HepG2 (cell line): ENCODE results near the gene POM121. TPM values are rescaled to one million over a fixed set of nuclear protein-coding genes. Genes with fewer than 3 reads are reported as not detected.

Source experiments
- ELF1 ChIP-seq: sonication (generic); formaldehyde crosslinking; IDR thresholded peaks from 2 replicates; pipeline ENCODE4 v1.4.0; 2020; ENCODE audit warnings: missing genetic modification reagents
- GABPA ChIP-seq, 2 experiments: IDR thresholded peaks; 2 replicates each; pipeline ENCODE4 v1.6.1; 2011 to 2016; ENCODE audit warnings: low read depth in 2 of 2, low read length in 1 of 2, missing biosample characterization in 1 of 2, missing genetic modification characterization in 1 of 2
- HCFC1 ChIP-seq: fragments of 150-350 bp; IDR thresholded peaks from 2 replicates; pipeline ENCODE4 v1.6.1; 2014; ENCODE audit warnings: low read depth, low read length
- HNRNPH1 ChIP-seq: fragments of 200-400 bp; formaldehyde crosslinking; optimal IDR thresholded peaks from 2 replicates; pipeline ENCODE3; 2017; ENCODE audit warnings: mild to moderate bottlenecking, low read depth, low read length
- MATR3 ChIP-seq: sonication (generic); formaldehyde crosslinking; IDR thresholded peaks from 2 replicates; pipeline ENCODE4 v1.4.0; 2020; ENCODE audit warnings: missing genetic modification reagents
- MZF1 ChIP-seq: sonication (generic); formaldehyde crosslinking; IDR thresholded peaks from 2 replicates; pipeline ENCODE4 v1.8.1; 2023; ENCODE audit warnings: mild to moderate bottlenecking, missing genetic modification reagents, borderline replicate concordance
- ONECUT2 ChIP-seq: sonication (generic); formaldehyde crosslinking; IDR thresholded peaks from 2 replicates; pipeline ENCODE4 v1.4.0; 2020; ENCODE audit warnings: missing genetic modification reagents
- SALL2 ChIP-seq: sonication (generic); formaldehyde crosslinking; IDR thresholded peaks from 2 replicates; pipeline ENCODE4 v1.8.1; 2023; ENCODE audit warnings: mild to moderate bottlenecking, missing genetic modification reagents, inconsistent platforms
- ZFX ChIP-seq: sonication (generic); formaldehyde crosslinking; IDR thresholded peaks from 2 replicates; pipeline ENCODE4 v1.4.0; 2020; ENCODE audit warnings: mild to moderate bottlenecking, low read depth, missing genetic modification reagents, moderate library complexity
- ZNF329 ChIP-seq: sonication (generic); formaldehyde crosslinking; IDR thresholded peaks from 2 replicates; pipeline ENCODE4 v1.9.0; 2021; ENCODE audit warnings: low read depth, mild to moderate bottlenecking, missing genetic modification reagents
- ZNF496 ChIP-seq: sonication (generic); formaldehyde crosslinking; IDR thresholded peaks from 2 replicates; pipeline ENCODE4 v1.8.1; 2023; ENCODE audit warnings: mild to moderate bottlenecking, moderate library complexity, missing genetic modification reagents; ENCODE audit not compliant: insufficient replicate concordance
- ZNF549 ChIP-seq: sonication (generic); formaldehyde crosslinking; IDR thresholded peaks from 2 replicates; pipeline ENCODE4 v1.5.0; 2020; ENCODE audit warnings: missing genetic modification reagents
- polyA plus RNA-seq, 8 experiments: library from polyadenylated mRNA; depleted of rRNA in 3 of 8; stranded (reverse) in 7 of 8; unstranded in 1 of 8; fragments of >200 nt; fragmentation: Illumina TruSeq in 4 of 8; extraction: Trizol in 4 of 8; gene quantifications; 2 replicates each; pipeline versions ENCODE4 v1.2.1 to v1.2.3, GENCODE V29; 2011 to 2016; ENCODE audit warnings: low read depth in 4 of 8, missing spikeins in 1 of 8, mixed read lengths in 1 of 8; ENCODE audit not compliant: insufficient read depth in 1 of 8
- total RNA-seq, 5 experiments: library from RNA; depleted of rRNA; stranded (reverse); fragments of >200 nt; fragmentation: Illumina TruSeq; extraction: Trizol; gene quantifications; 2 replicates each; pipeline ENCODE4 v1.2.3, GENCODE V29; 2016; ENCODE audit warnings: low read depth in 1 of 5
- TF ChIP-seq, protein P1 (sequence below): sonication (generic); formaldehyde crosslinking; IDR thresholded peaks from 2 replicates; pipeline ENCODE4 v1.8.0; 2022; ENCODE audit warnings: missing genetic modification reagents, mild to moderate bottlenecking, borderline replicate concordance
- TF ChIP-seq, protein P2 (sequence below): sonication (generic); formaldehyde crosslinking; IDR thresholded peaks from 2 replicates; pipeline ENCODE4 v1.9.0; 2021; ENCODE audit warnings: missing genetic modification reagents, mild to moderate bottlenecking, borderline replicate concordance
- TF ChIP-seq, protein P3 (sequence below): sonication (generic); formaldehyde crosslinking; IDR thresholded peaks from 2 replicates; pipeline ENCODE4 v1.5.0; 2020; ENCODE audit warnings: mild to moderate bottlenecking, missing genetic modification reagents
- TF ChIP-seq, protein P4 (sequence below): sonication (generic); formaldehyde crosslinking; IDR thresholded peaks from 2 replicates; pipeline ENCODE4; 2020; ENCODE audit warnings: missing genetic modification reagents, mild to moderate bottlenecking, borderline replicate concordance
- TF ChIP-seq, protein P5 (sequence below): sonication (generic); formaldehyde crosslinking; IDR thresholded peaks from 2 replicates; pipeline ENCODE4 v1.5.1; 2020; ENCODE audit warnings: missing genetic modification reagents, mild to moderate bottlenecking, borderline replicate concordance
- TF ChIP-seq, protein P6 (sequence below): sonication (generic); formaldehyde crosslinking; IDR thresholded peaks from 2 replicates; pipeline ENCODE4 v1.4.0; 2020; ENCODE audit warnings: missing genetic modification reagents

POM121 gene
- total and polyA plus RNA-seq, 2 of the 13 experiments (the other 11 are each of a cell fraction or from before 2014, with no cell fraction given): 8.4 to 10.3 TPM

DNA sequence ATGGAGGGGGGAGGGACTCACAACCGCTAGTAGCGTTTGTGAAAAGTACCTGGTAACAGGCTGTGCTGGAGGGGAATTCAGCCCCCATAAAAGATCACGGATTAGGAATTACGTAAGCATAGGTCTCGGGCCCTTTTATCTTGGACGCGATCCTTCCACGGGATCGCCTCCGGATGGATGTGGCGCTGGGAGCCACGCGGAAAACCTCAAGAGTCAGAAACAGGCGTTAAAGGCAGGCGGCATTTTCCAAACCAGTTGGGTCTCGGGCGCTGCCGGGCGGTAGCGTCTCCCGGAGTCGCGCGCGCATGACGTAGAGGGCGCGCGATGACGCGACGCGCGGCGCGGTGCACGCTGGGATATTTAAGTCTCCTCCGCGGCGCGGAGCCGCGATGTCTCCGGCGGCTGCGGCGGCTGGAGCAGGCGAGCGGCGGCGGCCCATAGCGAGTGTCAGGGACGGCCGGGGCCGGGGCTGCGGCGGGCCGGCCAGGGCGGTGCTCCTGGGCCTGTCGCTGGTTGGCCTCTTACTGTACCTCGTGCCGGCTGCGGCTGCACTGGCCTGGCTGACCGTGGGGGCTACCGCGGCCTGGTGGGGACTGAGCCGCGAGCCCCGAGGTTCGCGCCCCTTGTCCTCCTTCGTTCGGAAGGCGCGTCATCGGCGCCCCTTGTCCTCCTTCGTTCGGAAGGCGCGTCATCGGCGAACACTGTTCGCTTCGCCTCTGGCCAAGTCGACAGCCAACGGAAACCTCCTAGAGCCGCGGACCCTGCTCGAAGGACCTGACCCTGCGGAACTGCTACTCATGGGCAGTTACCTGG is at the start of gene POM121 (continued):
- TF ChIP-seq, protein P1, sequence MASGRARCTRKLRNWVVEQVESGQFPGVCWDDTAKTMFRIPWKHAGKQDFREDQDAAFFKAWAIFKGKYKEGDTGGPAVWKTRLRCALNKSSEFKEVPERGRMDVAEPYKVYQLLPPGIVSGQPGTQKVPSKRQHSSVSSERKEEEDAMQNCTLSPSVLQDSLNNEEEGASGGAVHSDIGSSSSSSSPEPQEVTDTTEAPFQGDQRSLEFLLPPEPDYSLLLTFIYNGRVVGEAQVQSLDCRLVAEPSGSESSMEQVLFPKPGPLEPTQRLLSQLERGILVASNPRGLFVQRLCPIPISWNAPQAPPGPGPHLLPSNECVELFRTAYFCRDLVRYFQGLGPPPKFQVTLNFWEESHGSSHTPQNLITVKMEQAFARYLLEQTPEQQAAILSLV (CRISPR knock-in tag): peak; percentile 80; the same call in 1 of the 2 replicates
- TF ChIP-seq ZNF496 (CRISPR knock-in tag) (no peak), ZFX (CRISPR knock-in tag) (peak; percentile 78), ELF1 (CRISPR knock-in tag) (peak; percentile 42; the same call in 1 of the 2 replicates), MZF1 (no peak), GABPA (IDR thresholded peaks at IDR 0.05; ENCODE audit: low read depth, low read length) (no peak), GABPA (CRISPR knock-in tag; IDR thresholded peaks at IDR 0.05; ENCODE audit: low read depth) (no peak), MATR3 (no peak), ZNF329 (CRISPR knock-in tag) (0 out of 2 replicates have a peak, but pooled peaks have one; percentile 32), HCFC1 (peak; percentile 72), SALL2 (CRISPR knock-in tag) (peak; percentile 76), ONECUT2 (CRISPR knock-in tag) (no peak), ZNF549 (CRISPR knock-in tag) (no peak), HNRNPH1 (no peak)
- TF ChIP-seq, protein P2, sequence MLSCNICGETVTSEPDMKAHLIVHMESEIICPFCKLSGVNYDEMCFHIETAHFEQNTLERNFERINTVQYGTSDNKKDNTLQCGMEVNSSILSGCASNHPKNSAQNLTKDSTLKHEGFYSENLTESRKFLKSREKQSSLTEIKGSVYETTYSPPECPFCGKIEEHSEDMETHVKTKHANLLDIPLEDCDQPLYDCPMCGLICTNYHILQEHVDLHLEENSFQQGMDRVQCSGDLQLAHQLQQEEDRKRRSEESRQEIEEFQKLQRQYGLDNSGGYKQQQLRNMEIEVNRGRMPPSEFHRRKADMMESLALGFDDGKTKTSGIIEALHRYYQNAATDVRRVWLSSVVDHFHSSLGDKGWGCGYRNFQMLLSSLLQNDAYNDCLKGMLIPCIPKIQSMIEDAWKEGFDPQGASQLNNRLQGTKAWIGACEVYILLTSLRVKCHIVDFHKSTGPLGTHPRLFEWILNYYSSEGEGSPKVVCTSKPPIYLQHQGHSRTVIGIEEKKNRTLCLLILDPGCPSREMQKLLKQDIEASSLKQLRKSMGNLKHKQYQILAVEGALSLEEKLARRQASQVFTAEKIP (CRISPR knock-in tag): no peak
- TF ChIP-seq, protein P3, sequence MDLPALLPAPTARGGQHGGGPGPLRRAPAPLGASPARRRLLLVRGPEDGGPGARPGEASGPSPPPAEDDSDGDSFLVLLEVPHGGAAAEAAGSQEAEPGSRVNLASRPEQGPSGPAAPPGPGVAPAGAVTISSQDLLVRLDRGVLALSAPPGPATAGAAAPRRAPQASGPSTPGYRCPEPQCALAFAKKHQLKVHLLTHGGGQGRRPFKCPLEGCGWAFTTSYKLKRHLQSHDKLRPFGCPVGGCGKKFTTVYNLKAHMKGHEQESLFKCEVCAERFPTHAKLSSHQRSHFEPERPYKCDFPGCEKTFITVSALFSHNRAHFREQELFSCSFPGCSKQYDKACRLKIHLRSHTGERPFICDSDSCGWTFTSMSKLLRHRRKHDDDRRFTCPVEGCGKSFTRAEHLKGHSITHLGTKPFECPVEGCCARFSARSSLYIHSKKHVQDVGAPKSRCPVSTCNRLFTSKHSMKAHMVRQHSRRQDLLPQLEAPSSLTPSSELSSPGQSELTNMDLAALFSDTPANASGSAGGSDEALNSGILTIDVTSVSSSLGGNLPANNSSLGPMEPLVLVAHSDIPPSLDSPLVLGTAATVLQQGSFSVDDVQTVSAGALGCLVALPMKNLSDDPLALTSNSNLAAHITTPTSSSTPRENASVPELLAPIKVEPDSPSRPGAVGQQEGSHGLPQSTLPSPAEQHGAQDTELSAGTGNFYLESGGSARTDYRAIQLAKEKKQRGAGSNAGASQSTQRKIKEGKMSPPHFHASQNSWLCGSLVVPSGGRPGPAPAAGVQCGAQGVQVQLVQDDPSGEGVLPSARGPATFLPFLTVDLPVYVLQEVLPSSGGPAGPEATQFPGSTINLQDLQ (CRISPR knock-in tag): no peak
- TF ChIP-seq, protein P4, sequence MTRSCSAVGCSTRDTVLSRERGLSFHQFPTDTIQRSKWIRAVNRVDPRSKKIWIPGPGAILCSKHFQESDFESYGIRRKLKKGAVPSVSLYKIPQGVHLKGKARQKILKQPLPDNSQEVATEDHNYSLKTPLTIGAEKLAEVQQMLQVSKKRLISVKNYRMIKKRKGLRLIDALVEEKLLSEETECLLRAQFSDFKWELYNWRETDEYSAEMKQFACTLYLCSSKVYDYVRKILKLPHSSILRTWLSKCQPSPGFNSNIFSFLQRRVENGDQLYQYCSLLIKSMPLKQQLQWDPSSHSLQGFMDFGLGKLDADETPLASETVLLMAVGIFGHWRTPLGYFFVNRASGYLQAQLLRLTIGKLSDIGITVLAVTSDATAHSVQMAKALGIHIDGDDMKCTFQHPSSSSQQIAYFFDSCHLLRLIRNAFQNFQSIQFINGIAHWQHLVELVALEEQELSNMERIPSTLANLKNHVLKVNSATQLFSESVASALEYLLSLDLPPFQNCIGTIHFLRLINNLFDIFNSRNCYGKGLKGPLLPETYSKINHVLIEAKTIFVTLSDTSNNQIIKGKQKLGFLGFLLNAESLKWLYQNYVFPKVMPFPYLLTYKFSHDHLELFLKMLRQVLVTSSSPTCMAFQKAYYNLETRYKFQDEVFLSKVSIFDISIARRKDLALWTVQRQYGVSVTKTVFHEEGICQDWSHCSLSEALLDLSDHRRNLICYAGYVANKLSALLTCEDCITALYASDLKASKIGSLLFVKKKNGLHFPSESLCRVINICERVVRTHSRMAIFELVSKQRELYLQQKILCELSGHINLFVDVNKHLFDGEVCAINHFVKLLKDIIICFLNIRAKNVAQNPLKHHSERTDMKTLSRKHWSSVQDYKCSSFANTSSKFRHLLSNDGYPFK (CRISPR knock-in tag): 0 out of 2 replicates have a peak, but pooled peaks have one; percentile 38
- TF ChIP-seq, protein P5, sequence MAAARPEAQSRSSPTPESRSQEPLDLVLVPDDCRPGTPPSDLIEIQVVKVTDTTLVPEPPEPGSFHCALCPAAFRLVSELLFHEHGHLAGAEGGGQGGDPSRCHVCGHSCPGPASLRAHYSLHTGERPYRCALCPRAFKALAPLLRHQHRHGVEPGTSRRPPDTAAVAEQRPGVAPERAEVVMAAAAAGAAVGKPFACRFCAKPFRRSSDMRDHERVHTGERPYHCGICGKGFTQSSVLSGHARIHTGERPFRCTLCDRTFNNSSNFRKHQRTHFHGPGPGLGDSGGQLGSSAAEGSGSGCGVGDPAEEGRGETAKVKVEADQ: no peak
- TF ChIP-seq, protein P6, sequence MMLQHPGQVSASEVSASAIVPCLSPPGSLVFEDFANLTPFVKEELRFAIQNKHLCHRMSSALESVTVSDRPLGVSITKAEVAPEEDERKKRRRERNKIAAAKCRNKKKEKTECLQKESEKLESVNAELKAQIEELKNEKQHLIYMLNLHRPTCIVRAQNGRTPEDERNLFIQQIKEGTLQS (CRISPR knock-in tag): peak; percentile 63
